ENCODE results near the gene TSPO.
"Not testable (repeated sequence)": the region's sequence is repeated elsewhere in the genome, so short reads cannot be mapped to it uniquely, and the experiment has no call there.

Gene TSPO

DNA sequence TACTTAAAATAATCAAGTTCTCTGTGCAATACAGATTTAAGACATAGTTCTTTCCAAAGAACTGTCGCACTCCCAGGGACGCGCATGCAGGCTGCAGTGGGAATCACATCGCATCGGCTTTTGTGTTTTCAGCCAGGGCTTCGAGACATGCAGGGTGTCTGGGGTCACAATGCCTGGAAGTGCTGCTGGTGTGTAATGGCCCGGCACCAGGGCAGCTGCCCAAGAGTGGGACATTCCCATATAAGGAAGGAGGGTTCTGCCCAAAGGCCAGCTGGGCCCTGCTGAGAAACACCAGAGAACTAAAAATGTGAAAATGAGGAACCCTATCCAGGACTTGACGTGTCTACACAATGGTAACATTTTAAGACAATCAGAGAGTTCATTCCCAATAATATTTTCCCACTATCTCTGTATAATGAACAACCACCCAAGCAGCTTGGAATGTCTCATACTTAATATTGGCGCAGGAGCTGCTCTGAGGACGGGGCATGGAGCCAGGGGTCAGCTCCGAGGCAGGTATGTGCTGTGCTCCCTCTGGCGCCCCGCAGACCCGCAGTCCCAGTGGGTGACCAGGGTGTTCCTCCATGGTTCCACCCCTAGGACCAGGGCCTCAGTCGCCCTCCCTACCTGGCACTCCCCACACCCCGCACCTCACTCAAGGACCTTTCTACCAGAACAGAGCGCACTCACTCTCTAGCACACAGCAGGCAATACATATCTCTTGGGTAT lies 19.4 kb upstream of the TSPO start:
- no peak for DNase-seq

- DNase-seq: no peak
Observed at GRCh38 chr22:43133401-43133800, 18.0 kb upstream of the TSPO start.

DNA sequence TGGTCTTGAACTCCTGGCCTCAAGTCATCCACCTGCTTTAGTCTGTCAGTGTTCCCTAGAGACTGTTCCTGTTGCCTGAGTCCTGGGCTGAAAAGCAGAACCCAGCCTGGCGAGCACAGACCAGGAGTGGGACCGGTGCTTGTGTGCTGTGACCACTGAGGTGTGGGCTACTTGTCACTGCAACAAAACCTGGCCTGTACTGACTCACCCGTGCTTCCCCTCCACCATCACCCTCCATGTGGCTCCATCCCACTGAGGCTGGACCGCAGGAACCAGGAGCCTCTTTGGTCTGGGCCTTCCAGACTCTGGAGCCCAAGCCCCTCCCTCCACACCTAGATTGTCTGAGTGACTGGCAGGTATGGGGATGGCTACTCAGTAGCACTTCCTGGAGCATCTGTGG lies 16.8 kb upstream of the TSPO start:
- DNase-seq: no peak

GRCh38 chr22:43135565-43135964 lies 15.8 kb upstream of the TSPO start:
- no peak for DNase-seq

DNA sequence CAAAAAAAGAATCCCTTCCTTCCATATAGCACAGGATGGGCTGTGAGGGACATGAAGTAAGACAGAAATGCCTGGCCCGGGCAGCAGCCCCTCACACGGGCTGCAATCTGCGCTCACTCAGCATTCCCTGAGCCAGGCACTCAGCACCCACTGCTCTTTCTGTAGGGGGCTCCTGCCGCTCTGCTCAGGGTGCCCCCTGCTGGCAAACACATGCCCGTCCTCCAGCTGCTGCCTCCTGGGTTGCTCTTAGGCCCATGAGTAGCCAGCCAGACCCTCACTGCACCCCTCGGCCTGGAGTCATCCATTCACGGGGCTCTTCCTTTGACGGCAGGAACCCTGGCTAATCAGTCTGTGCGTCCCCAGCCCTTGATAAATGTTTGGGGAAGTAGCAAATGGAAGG lies 15.1 kb upstream of the TSPO start:
- DNase-seq: no peak

- DNase-seq: no peak
Observed at GRCh38 chr22:43136801-43137200, 14.6 kb upstream of the TSPO start.

GRCh38 chr22:43142880-43143562 lies 8.3 kb upstream of the TSPO start, which contains the start of gene MCAT:
TSS of gene MCAT (minus strand) at chr22:43143398. CDS start at chr22:43143348, 50 bp downstream.
- peak; percentile 41 for DNase-seq

- DNase-seq: no peak
Observed at GRCh38 chr22:43144949-43145348, 6.4 kb upstream of the TSPO start.

DNA sequence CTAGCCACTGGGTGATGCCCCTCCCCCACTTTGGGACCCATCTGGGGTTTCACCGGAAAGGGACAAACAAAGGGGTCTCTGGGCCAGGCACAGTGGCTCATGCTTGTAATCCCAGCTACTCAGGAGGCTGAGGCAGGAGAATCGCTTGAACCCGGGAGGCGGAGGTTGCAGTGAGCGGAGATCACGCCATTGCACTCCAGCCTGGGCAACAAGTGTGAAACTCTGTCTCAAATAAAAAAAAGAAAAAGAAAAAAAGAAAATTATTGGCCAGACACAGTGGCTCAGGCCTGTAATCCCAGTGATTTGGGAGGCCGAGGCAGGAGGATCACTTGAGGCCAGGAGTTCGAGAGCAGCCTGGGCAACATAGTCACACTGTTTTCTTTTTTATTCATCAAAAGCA lies 6.0 kb upstream of the TSPO start:
- DNase-seq: not testable (repeated sequence)

DNA sequence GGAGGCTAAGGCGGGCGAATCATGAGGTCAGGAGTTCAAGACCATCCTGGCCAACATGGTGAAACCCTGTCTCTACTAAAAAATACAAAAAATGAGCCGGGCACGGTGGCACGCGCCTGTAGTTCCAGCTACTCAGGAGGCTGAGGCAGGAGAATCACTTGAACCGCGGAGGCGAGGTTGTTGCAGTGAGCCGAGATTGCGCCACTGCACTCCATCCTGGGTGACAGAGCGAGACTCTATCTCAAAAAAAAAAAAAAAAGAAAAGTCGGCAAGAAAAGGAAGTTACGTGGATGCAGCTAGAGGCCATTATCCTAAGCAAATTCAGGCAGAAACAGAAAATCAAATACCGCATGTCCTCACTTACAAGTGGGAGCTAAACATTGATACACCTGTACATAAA lies 5.0 kb upstream of the TSPO start:
- not testable (repeated sequence) for DNase-seq

- DNase-seq: no peak
Observed at GRCh38 chr22:43147821-43148220, 3.5 kb upstream of the TSPO start.

- no peak for DNase-seq
Observed at GRCh38 chr22:43148581-43148980, 2.8 kb upstream of the TSPO start.

GRCh38 chr22:43150731-43151206 lies 590 bp upstream of the TSPO start:
- no peak for DNase-seq

DNA sequence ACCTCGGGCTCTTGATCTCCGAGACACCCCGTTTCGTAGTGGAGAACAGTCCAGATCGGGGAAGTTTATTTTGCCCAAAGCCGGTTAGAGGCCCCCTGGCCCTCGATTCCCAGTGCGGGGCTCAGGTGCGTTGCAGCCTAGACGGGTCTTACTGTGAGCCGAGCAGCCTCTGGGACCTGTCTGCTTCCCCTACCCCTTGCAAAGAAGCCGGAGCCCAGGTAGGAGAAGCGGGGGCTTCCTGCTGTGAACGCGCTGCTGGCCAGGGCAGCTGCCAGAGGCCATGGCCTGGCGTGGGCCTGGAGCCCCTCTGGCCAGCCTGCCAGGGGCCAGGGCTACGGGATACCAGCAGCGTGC lies 621 bp downstream of the TSPO start:
- no peak for DNase-seq

DNA sequence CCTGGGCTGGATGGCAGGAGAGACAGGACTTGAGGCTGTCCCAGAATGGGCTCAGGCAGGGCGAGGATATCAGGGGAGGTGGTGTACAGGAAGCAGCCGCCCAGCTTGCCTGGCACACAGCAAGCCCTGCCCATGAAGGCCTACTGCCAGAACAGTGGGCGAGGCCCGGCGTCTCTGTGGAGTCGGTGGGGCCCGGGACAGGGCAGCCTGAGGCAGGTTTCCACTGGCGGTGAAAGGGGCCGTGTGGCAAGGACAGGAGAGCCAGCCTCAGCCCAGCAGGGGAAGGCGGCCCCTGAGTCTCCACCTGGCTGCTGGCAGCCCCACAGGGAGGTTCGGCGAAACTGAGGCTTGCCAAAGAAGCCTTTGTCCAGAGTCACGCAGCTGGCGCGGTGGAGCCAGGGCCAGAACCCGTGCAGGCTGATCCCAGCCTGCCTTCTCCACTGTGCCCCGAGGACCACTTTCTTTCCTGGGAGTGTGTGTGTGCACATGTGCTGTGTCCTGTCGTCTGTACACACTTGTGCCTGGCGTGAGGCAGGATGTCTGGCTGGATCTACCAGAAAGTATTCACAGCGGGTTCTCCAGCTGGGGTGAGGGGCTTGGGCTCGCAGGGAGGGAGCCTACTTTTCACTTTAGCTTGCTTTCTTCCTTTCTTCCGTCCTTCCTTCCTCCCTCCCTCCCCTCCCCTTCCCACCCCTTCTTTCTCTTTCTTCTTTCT lies 1.2 kb downstream of the TSPO start:
- DNase-seq: peak; percentile 9

- DNase-seq: no peak
Observed at GRCh38 chr22:43153899-43154298, 2.5 kb downstream of the TSPO start.

- DNase-seq: no peak
Observed at GRCh38 chr22:43154887-43155536, 3.7 kb downstream of the TSPO start.

- no peak for DNase-seq
Observed at GRCh38 chr22:43155789-43156188, 4.4 kb downstream of the TSPO start.

DNA sequence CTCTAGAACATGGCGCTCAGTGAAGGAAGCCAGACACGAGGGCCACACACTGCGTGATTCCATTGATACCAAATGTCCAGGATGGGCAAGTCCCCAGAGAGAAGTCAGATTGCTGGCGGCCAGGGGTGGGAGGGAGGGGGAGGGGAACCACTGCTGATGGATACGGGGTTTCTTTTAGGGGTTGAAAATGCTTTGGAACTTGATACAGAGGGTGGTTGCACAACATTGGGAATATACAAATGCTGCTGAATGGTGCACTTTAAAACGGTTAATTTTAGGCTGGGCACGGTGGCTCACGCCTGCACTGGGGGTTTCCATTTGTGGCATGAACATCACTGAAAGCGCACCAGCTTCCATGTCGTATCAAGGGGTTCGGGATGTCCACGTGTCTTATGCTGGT lies 5.1 kb downstream of the TSPO start:
- no peak for DNase-seq

DNA sequence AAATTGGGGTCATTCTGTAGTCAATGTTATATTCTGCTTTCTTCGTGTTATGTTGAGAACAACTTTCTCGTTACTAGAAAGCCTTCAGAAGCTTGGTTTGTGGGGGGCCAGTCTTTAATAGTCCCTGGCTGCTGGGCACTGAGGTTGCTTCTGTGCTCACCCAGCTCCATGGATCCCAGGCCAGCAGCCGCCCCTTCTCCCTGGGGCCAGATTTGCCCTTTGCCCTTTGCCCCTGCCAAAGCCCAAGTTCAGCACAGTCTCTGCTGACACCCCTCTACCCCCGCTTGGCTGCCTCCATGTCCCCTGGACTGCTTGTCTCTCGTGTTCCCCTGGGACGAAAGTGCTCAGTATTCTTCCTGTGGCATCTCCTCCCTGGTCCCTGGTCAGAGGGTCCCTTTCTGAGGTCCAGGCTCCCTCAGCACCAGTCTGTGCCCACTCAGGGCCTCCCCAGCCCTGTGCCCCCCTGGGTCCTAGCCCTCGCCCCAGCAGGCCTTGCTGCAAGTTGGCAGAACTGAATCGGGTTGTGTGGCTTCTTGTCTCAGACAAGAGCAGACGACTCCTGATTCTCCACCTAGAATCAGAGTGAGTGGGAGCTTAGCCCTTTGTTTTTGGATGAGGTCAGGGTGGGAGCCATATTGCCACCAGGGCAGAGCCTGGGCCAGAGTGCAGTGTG lies 6.7 kb downstream of the TSPO start:
- no peak for DNase-seq

GRCh38 chr22:43158778-43159483 lies 7.6 kb downstream of the TSPO start:
- no peak for DNase-seq

Data from NCI-H526 treated with DMSO at 0.1 percent for 48 hours (cell line).